Astrocyte (in vitro differentiated cells and primary cell): Measurements from ENCODE around the gene DERA. TPM values are rescaled to one million over a fixed set of nuclear protein-coding genes. Genes with fewer than 3 reads are reported as not detected.
A peak's percentile ranks its signal among the peaks of the same experiment; 100 is the strongest.

Experiments used
- DNase-seq: peaks from one replicate; pipeline ENCODE4 v3.0.0-alpha.2; 2010; ENCODE audit warnings: low read depth
- FAIRE-seq: peaks from 2 replicates; lab custom pipeline; 2011; peaks lifted over from hg19 to GRCh38; lab: Jason Lieb, UNC
- H2AFZ ChIP-seq: 2 replicates; pipeline ENCODE4 v1.6.0; 2012; ENCODE audit warnings: low read depth, low read length, inconsistent platforms
- H3K27ac ChIP-seq: 2 replicates; pipeline ENCODE4 v1.5.1; 2011; ENCODE audit warnings: low read depth, low read length, inconsistent platforms
- H3K27me3 ChIP-seq: 2 replicates; pipeline ENCODE4 v1.6.0; 2011; ENCODE audit warnings: low read length, inconsistent platforms; ENCODE audit not compliant: insufficient read depth
- H3K36me3 ChIP-seq: 2 replicates; pipeline ENCODE4 v1.5.1; 2011; ENCODE audit warnings: low read length, inconsistent platforms; ENCODE audit not compliant: insufficient read depth
- H3K4me1 ChIP-seq: 2 replicates; pipeline ENCODE4 v1.5.1; 2011; ENCODE audit warnings: low read length, inconsistent platforms; ENCODE audit not compliant: insufficient read depth
- H3K4me2 ChIP-seq: 2 replicates; pipeline ENCODE4 v1.6.0; 2012; ENCODE audit warnings: low read length, inconsistent platforms
- H3K4me3 ChIP-seq: 2 replicates; pipeline ENCODE4 v1.5.1; 2011; ENCODE audit warnings: low read depth, mild to moderate bottlenecking, low read length, inconsistent platforms; ENCODE audit not compliant: insufficient read depth
- H3K79me2 ChIP-seq: 2 replicates; pipeline ENCODE4 v1.6.0; 2012; ENCODE audit warnings: mild to moderate bottlenecking, low read length, inconsistent platforms; ENCODE audit not compliant: insufficient read depth
- H3K9ac ChIP-seq: 2 replicates; pipeline ENCODE4 v1.6.0; 2012; ENCODE audit warnings: mild to moderate bottlenecking, low read length, inconsistent platforms
- H3K9me3 ChIP-seq: 2 replicates; pipeline ENCODE4 v1.5.1; 2012; ENCODE audit warnings: low read depth, mild to moderate bottlenecking, low read length, inconsistent platforms; ENCODE audit not compliant: insufficient read depth
- H4K20me1 ChIP-seq: 2 replicates; pipeline ENCODE4 v1.6.0; 2012; ENCODE audit warnings: low read length, inconsistent platforms; ENCODE audit not compliant: insufficient read depth
- H3K27ac Mint-ChIP-seq: one replicate; pipeline ENCODE4 v1.8.0; 2021; ENCODE audit warnings: mild to moderate bottlenecking, mixed read lengths; ENCODE audit not compliant: unreplicated experiment
- H3K27me3 Mint-ChIP-seq: one replicate; pipeline ENCODE4 v1.8.0; 2021; ENCODE audit warnings: low read depth, mixed read lengths; ENCODE audit not compliant: unreplicated experiment
- H3K36me3 Mint-ChIP-seq: one replicate; pipeline ENCODE4 v1.8.0; 2021; ENCODE audit warnings: low read depth, mixed read lengths; ENCODE audit not compliant: unreplicated experiment
- H3K4me1 Mint-ChIP-seq: one replicate; pipeline ENCODE4 v1.8.0; 2021; ENCODE audit warnings: low read depth, mixed read lengths; ENCODE audit not compliant: unreplicated experiment
- H3K4me3 Mint-ChIP-seq: one replicate; pipeline ENCODE4 v1.8.0; 2021; ENCODE audit warnings: mild to moderate bottlenecking, moderate library complexity, mixed read lengths; ENCODE audit not compliant: unreplicated experiment
- H3K9me3 Mint-ChIP-seq: one replicate; pipeline ENCODE4 v1.8.0; 2021; ENCODE audit warnings: mild to moderate bottlenecking, mixed read lengths; ENCODE audit not compliant: unreplicated experiment
- EZH2 ChIP-seq: IDR thresholded peaks from 2 replicates; pipeline ENCODE4 v1.6.1; 2012; ENCODE audit warnings: mild to moderate bottlenecking, low read length, inconsistent platforms; ENCODE audit not compliant: insufficient read depth
- total RNA-seq: library from RNA; stranded (reverse); gene quantifications from 2 replicates; pipeline ENCODE4 v1.2.1, GENCODE V29; 2021
- TF ChIP-seq, protein P1 (sequence below): IDR thresholded peaks from 2 replicates; pipeline ENCODE4 v1.5.1; 2011; ENCODE audit warnings: low read depth, mild to moderate bottlenecking, inconsistent platforms, low read length, moderate library complexity; ENCODE audit not compliant: insufficient read depth

The DERA gene
- total RNA-seq, 1 donor from 2014 or later, result 40.1 TPM

DNA sequence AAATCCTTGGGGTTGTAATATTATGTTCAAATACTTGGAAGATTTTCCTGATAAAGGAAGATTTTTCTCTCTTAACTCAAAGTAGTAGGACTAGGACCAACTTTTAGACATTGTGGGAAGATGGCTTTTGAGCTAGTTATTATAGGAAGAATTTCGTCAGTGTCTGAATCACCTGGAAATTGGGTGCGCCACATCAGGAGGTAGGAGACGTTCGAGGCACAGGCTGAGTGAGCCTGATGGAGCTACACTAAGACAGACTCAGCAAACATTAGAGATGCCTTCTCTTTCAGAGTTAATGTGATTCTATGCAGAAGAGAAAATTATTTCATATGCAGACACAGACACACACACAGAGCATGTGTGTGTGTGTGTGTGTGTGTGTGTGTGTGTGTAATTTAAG is 84.7 kb downstream of the DERA start:
- H3K9me3 ChIP-seq, result no peaks in the 10 kb centered on the region
- DNase-seq (no peak), FAIRE-seq (no peak)
- peaks cover 2% of the 10 kb centered on the region for H3K36me3 Mint-ChIP-seq
- H3K27ac Mint-ChIP-seq, result no peak overlapping the region
- TF ChIP-seq, protein P1, sequence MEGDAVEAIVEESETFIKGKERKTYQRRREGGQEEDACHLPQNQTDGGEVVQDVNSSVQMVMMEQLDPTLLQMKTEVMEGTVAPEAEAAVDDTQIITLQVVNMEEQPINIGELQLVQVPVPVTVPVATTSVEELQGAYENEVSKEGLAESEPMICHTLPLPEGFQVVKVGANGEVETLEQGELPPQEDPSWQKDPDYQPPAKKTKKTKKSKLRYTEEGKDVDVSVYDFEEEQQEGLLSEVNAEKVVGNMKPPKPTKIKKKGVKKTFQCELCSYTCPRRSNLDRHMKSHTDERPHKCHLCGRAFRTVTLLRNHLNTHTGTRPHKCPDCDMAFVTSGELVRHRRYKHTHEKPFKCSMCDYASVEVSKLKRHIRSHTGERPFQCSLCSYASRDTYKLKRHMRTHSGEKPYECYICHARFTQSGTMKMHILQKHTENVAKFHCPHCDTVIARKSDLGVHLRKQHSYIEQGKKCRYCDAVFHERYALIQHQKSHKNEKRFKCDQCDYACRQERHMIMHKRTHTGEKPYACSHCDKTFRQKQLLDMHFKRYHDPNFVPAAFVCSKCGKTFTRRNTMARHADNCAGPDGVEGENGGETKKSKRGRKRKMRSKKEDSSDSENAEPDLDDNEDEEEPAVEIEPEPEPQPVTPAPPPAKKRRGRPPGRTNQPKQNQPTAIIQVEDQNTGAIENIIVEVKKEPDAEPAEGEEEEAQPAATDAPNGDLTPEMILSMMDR, result no peak
- no peak for TF ChIP-seq EZH2
- H3K4me2 ChIP-seq, result no peak overlapping the region
- H3K79me2 ChIP-seq, result no peaks in the 10 kb centered on the region
- H3K27ac ChIP-seq, result no peak overlapping the region
- H3K27me3 ChIP-seq, result no peaks in the 10 kb centered on the region
- H3K9ac ChIP-seq, result no peak overlapping the region
- no peaks in the 10 kb centered on the region for H3K9me3 Mint-ChIP-seq
- no peak overlapping the region for H2AFZ ChIP-seq
- H3K4me1 Mint-ChIP-seq, result peaks cover 2% of the 10 kb centered on the region
- H4K20me1 ChIP-seq, result no peaks in the 10 kb centered on the region
- no peaks in the 10 kb centered on the region for H3K27me3 Mint-ChIP-seq
- H3K4me3 Mint-ChIP-seq, result no peak overlapping the region
- no peaks in the 10 kb centered on the region for H3K4me1 ChIP-seq
- H3K4me3 ChIP-seq, result no peak overlapping the region
- H3K36me3 ChIP-seq, result no peaks in the 10 kb centered on the region

DNA sequence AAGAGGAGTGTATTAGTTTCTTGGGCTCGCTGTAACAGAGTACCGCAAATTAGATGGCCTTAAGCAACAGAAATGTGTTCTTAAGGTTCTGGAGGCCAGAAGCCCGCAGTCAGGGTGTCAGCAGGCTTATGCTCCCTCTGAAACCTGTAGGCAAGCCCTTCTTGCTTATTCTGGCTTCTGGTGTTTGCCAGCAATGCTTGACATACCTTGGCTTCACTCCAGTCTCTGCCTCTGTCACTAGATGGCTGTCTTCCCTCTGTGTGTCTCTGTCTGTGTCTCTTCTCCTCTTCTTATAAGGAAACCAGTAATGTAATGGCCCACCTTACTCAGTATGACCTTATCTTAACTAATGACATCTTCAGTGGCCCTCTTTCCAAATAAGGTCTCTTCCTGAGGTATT is 85.1 kb downstream of the DERA start:
- H3K27ac Mint-ChIP-seq, result no peak overlapping the region
- no peak overlapping the region for H3K4me3 Mint-ChIP-seq
- TF ChIP-seq, protein P1, result no peak
- DNase-seq (peak; percentile 55), FAIRE-seq (peak; percentile 47)
- no peak overlapping the region for H3K4me3 ChIP-seq
- no peak overlapping the region for H3K4me2 ChIP-seq
- no peaks in the 10 kb centered on the region for H4K20me1 ChIP-seq
- H3K27ac ChIP-seq, result no peak overlapping the region
- no peak overlapping the region for H2AFZ ChIP-seq
- no peaks in the 10 kb centered on the region for H3K36me3 ChIP-seq
- peaks cover 2% of the 10 kb centered on the region for H3K36me3 Mint-ChIP-seq
- H3K4me1 Mint-ChIP-seq, result peaks cover 2% of the 10 kb centered on the region
- H3K9ac ChIP-seq, result no peak overlapping the region
- no peaks in the 10 kb centered on the region for H3K4me1 ChIP-seq
- H3K9me3 Mint-ChIP-seq, result no peaks in the 10 kb centered on the region
- no peaks in the 10 kb centered on the region for H3K27me3 ChIP-seq
- H3K79me2 ChIP-seq, result no peaks in the 10 kb centered on the region
- H3K27me3 Mint-ChIP-seq, result no peaks in the 10 kb centered on the region
- H3K9me3 ChIP-seq, result no peaks in the 10 kb centered on the region

DNA sequence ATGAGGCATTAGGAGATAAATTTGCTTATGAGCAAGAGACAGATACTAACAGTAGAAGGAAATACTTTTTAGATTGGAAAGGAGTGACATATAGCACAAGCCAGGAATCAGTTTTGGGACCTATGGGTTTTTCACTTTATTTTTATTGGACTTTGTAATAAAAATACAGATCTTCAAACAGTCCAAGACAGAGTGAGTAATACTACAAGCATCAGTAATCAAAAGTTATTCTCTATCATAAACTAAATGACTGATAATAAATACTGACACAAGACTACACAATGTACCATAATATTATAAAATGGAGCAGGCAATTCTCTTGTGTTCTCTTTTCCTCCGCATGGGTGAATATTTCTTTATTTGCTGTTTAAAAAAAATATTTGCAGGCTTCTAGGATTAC is 85.8 kb downstream of the DERA start:
- no peak overlapping the region for H3K27ac ChIP-seq
- H3K4me1 ChIP-seq, result no peaks in the 10 kb centered on the region
- Mint-ChIP-seq H3K27ac (no peak overlapping the region), H3K4me3 (no peak overlapping the region), H3K4me1 (peaks cover 2% of the 10 kb centered on the region), H3K9me3 (no peaks in the 10 kb centered on the region), H3K36me3 (peaks cover 2% of the 10 kb centered on the region), H3K27me3 (no peaks in the 10 kb centered on the region)
- no peak overlapping the region for H2AFZ ChIP-seq
- no peak overlapping the region for H3K4me3 ChIP-seq
- no peak for DNase-seq
- no peak overlapping the region for H3K9ac ChIP-seq
- no peaks in the 10 kb centered on the region for H3K36me3 ChIP-seq
- no peaks in the 10 kb centered on the region for H3K79me2 ChIP-seq
- H3K27me3 ChIP-seq, result no peaks in the 10 kb centered on the region
- H3K4me2 ChIP-seq, result no peak overlapping the region
- TF ChIP-seq EZH2, result no peak
- TF ChIP-seq, protein P1, result no peak
- no peaks in the 10 kb centered on the region for H3K9me3 ChIP-seq
- FAIRE-seq, result no peak
- no peaks in the 10 kb centered on the region for H4K20me1 ChIP-seq
